Fibroblast of pulmonary artery (primary cell): ENCODE data around the gene HSPB6.
"Not testable (repeated sequence)": the region's sequence is repeated elsewhere in the genome, so short reads cannot be mapped to it uniquely, and the experiment has no call there.

Source experiments
- DNase-seq: peaks from one replicate; pipeline ENCODE4 v3.0.0-alpha.2; 2010; ENCODE audit warnings: low read depth
- H3K4me3 ChIP-seq: replicated peaks from 2 replicates; pipeline ENCODE4 v1.5.1; 2011; ENCODE audit warnings: low read depth, mild to moderate bottlenecking, control low read depth, low read length, moderate library complexity
- CTCF ChIP-seq: IDR thresholded peaks from 2 replicates; pipeline ENCODE4 v1.5.1; 2011; ENCODE audit warnings: mild to moderate bottlenecking, control low read depth, low read length, inconsistent platforms; ENCODE audit errors: missing control alignments

The HSPB6 gene

GRCh38 chr19:35777086-35777841 lies 20.4 kb upstream of the HSPB6 start:
- TF ChIP-seq CTCF: no peak
- no peak for DNase-seq
- H3K4me3 ChIP-seq: no peak overlapping the region

- peak overlapping the region; percentile 67 for H3K4me3 ChIP-seq
- no peak for DNase-seq
- TF ChIP-seq CTCF: no peak
Measured at GRCh38 chr19:35776102-35776788, 19.4 kb upstream of the HSPB6 start.

- no peak for TF ChIP-seq CTCF
- peak; percentile 96 for DNase-seq
- H3K4me3 ChIP-seq: peak within 1 kb of the TSS; percentile 67
Measured at GRCh38 chr19:35775298-35776101, 18.7 kb upstream of the HSPB6 start, which contains the start of gene ARHGAP33. Gene ARHGAP33 (plus strand): TSS chr19:35775564. CDS start chr19:35775659, 95 bp downstream.

- DNase-seq: no peak
- TF ChIP-seq CTCF: no peak
- peak overlapping the region; percentile 31 for H3K4me3 ChIP-seq
Measured at GRCh38 chr19:35775046-35775297, 18.1 kb upstream of the HSPB6 start.

- no peak for TF ChIP-seq CTCF
- no peak for DNase-seq
- peak overlapping the region; percentile 31 for H3K4me3 ChIP-seq
Measured at GRCh38 chr19:35774274-35775045, 17.6 kb upstream of the HSPB6 start.

- peak; percentile 54 for DNase-seq
- H3K4me3 ChIP-seq: no peak overlapping the region
- TF ChIP-seq CTCF: no peak
Measured at GRCh38 chr19:35773020-35773806, 16.4 kb upstream of the HSPB6 start.

- H3K4me3 ChIP-seq, DNase-seq: not testable (repeated sequence)
Measured at GRCh38 chr19:35772362-35772761, 15.5 kb upstream of the HSPB6 start.
